Measurements from ENCODE around the gene LRRC8E. TPM values are rescaled to one million over a fixed set of nuclear protein-coding genes. Genes with fewer than 3 reads are reported as not detected.

LRRC8E gene
- total and polyA plus RNA-seq, 2 of the 8 experiments (the other 6 are each of a cell fraction or from before 2014, with no cell fraction given): 2.7 to 2.9 TPM

- no peak for TF ChIP-seq HDAC2 (IDR thresholded peaks at IDR 0.05; ENCODE audit: borderline replicate concordance in 1 of 2, low read depth in 2 of 2, low read length in 2 of 2)
- no peak for TF ChIP-seq KDM5A (IDR thresholded peaks at IDR 0.05; ENCODE audit: low read length)
- TF ChIP-seq POLR2A (IDR thresholded peaks at IDR 0.05; ENCODE audit: control extremely low read depth in 1 of 2, low read depth in 2 of 2, low read length in 2 of 2): no peak
- TF ChIP-seq BACH1 (IDR thresholded peaks at IDR 0.05; ENCODE audit: low read length): no peak
- peak; percentile 51 for TF ChIP-seq SP2 (IDR thresholded peaks at IDR 0.05; ENCODE audit: low read length)
- TF ChIP-seq CHD7 (IDR thresholded peaks at IDR 0.05; ENCODE audit: insufficient replicate concordance, low read length): no peak
- TF ChIP-seq GTF2F1 (IDR thresholded peaks at IDR 0.05; ENCODE audit: borderline replicate concordance, low read depth, low read length): no peak
- 0 out of 2 replicates have a peak, but pooled peaks have one; percentile 1 for TF ChIP-seq SUZ12 (IDR thresholded peaks at IDR 0.05; ENCODE audit: low read length)
- 0 out of 2 replicates have a peak, but pooled peaks have one; percentile 15 for TF ChIP-seq RBBP5 (IDR thresholded peaks at IDR 0.05; ENCODE audit: borderline replicate concordance, low read depth, low read length)
- TF ChIP-seq TAF1 (IDR thresholded peaks at IDR 0.05; ENCODE audit: low read depth, low read length): peak; percentile 53
These were observed 14.0 kb upstream of the LRRC8E start, which contains the start of gene PRR36 (continued) for GRCh38 chr19:7874076-7874896.

All from H1 (cell line).